H9 (cell line): ENCODE measurements around the gene KIAA0930. TPM values are rescaled to one million over a fixed set of nuclear protein-coding genes. Genes with fewer than 3 reads are reported as not detected.

Experiments
- DNase-seq: peaks from one replicate; pipeline ENCODE4 v3.0.0-alpha.2; 2017
- H2AFZ ChIP-seq: one replicate; pipeline ENCODE4 v1.6.1; 2013; ENCODE audit warnings: mild to moderate bottlenecking, low read length, control low read depth, moderate library complexity
- H2AK5ac ChIP-seq: 2 replicates; pipeline ENCODE4 v1.6.1; 2013; ENCODE audit warnings: low read length, control low read depth, mixed read lengths; ENCODE audit not compliant: insufficient read length
- H2BK120ac ChIP-seq: one replicate; pipeline ENCODE4 v1.6.1; 2013; ENCODE audit warnings: low read depth, mild to moderate bottlenecking, low read length, control low read depth, inconsistent platforms; ENCODE audit not compliant: poor library complexity, severe bottlenecking
- H2BK12ac ChIP-seq: 2 replicates; pipeline ENCODE4 v1.6.1; 2013; ENCODE audit warnings: low read length, control low read depth, mixed read lengths, low read depth; ENCODE audit not compliant: insufficient read length
- H2BK15ac ChIP-seq: 2 replicates; pipeline ENCODE4 v1.6.1; 2013; ENCODE audit warnings: low read depth, low read length, control low read depth
- H2BK20ac ChIP-seq: one replicate; pipeline ENCODE4 v1.6.1; 2013; ENCODE audit warnings: low read depth, mild to moderate bottlenecking, low read length, control low read depth, inconsistent platforms; ENCODE audit not compliant: poor library complexity, severe bottlenecking
- H2BK5ac ChIP-seq: 2 replicates; pipeline ENCODE4 v1.6.1; 2013; ENCODE audit warnings: low read length, control low read depth, mixed read lengths; ENCODE audit not compliant: insufficient read length
- H3K14ac ChIP-seq: 2 replicates; pipeline ENCODE4 v1.6.1; 2013; ENCODE audit warnings: low read length, control low read depth; ENCODE audit not compliant: insufficient read depth
- H3K18ac ChIP-seq: 2 replicates; pipeline ENCODE4 v1.6.1; 2013; ENCODE audit warnings: low read depth, mild to moderate bottlenecking, mixed read lengths, low read length, control low read depth; ENCODE audit not compliant: insufficient read length
- H3K23ac ChIP-seq: 2 replicates; pipeline ENCODE4 v1.6.1; 2013; ENCODE audit warnings: low read length, control low read depth, mixed read lengths, low read depth; ENCODE audit not compliant: insufficient read length
- H3K23me2 ChIP-seq: 2 replicates; pipeline ENCODE4 v1.6.1; 2013; ENCODE audit warnings: low read depth, mild to moderate bottlenecking, mixed read lengths, low read length, control low read depth; ENCODE audit not compliant: insufficient read length, poor library complexity, severe bottlenecking
- H3K27ac ChIP-seq: 2 replicates; pipeline ENCODE4 v1.5.1; 2013; ENCODE audit warnings: low read length, control low read depth, mixed read lengths, low read depth; ENCODE audit not compliant: insufficient read length
- H3K27me3 ChIP-seq: 2 replicates; pipeline ENCODE4 v1.6.1; 2013; ENCODE audit warnings: low read length, control low read depth, inconsistent platforms; ENCODE audit not compliant: insufficient read depth
- H3K4ac ChIP-seq: 2 replicates; pipeline ENCODE4 v1.6.1; 2013; ENCODE audit warnings: low read depth, mild to moderate bottlenecking, control low read depth, inconsistent platforms, low read length, moderate library complexity
- H3K4me1 ChIP-seq: 2 replicates; pipeline ENCODE4 v1.6.1; 2013; ENCODE audit warnings: low read length, control low read depth, inconsistent platforms; ENCODE audit not compliant: insufficient read depth
- H3K4me2 ChIP-seq: 2 replicates; pipeline ENCODE4 v1.6.1; 2013; ENCODE audit warnings: low read length, control low read depth, mixed read lengths; ENCODE audit not compliant: insufficient read length, insufficient read depth
- H3K56ac ChIP-seq: 2 replicates; pipeline ENCODE4 v1.6.1; 2013; ENCODE audit warnings: low read depth, mild to moderate bottlenecking, mixed read lengths, low read length, control low read depth; ENCODE audit not compliant: insufficient read length
- H3K79me1 ChIP-seq: 2 replicates; pipeline ENCODE4 v1.6.1; 2013; ENCODE audit warnings: low read depth, mild to moderate bottlenecking, moderate library complexity, low read length, control low read depth, inconsistent platforms; ENCODE audit not compliant: insufficient read depth, poor library complexity, severe bottlenecking
- H3K79me2 ChIP-seq: 2 replicates; pipeline ENCODE4 v1.6.1; 2013; ENCODE audit warnings: low read length, control low read depth, inconsistent platforms; ENCODE audit not compliant: insufficient read depth
- H3K9ac ChIP-seq: 2 replicates; pipeline ENCODE4 v1.6.1; 2013; ENCODE audit warnings: low read length, control low read depth, mixed read lengths; ENCODE audit not compliant: insufficient read length; ENCODE audit errors: extremely low read depth
- H3K9me3 ChIP-seq: one replicate; pipeline ENCODE4 v1.6.1; 2013; ENCODE audit warnings: low read depth, low read length, inconsistent platforms; ENCODE audit not compliant: control insufficient read depth
- H3T11ph ChIP-seq: one replicate; pipeline ENCODE4 v1.6.1; 2013; ENCODE audit warnings: mild to moderate bottlenecking, low read length, control low read depth, inconsistent platforms
- H4K20me1 ChIP-seq: one replicate; pipeline ENCODE4 v1.6.1; 2013; ENCODE audit not compliant: control insufficient read depth, insufficient read length, insufficient read depth
- H4K5ac ChIP-seq: 2 replicates; pipeline ENCODE4 v1.6.1; 2013; ENCODE audit warnings: low read depth, mild to moderate bottlenecking, mixed read lengths, low read length, control low read depth; ENCODE audit not compliant: insufficient read length
- H4K8ac ChIP-seq: replicated peaks from 2 replicates; pipeline ENCODE4 v1.6.1; 2013; ENCODE audit warnings: low read length, control low read depth, mixed read lengths, low read depth; ENCODE audit not compliant: insufficient read length
- H4K91ac ChIP-seq: 2 replicates; pipeline ENCODE4 v1.6.1; 2013; ENCODE audit warnings: low read depth, mild to moderate bottlenecking, moderate library complexity, mixed read lengths, low read length, control low read depth; ENCODE audit not compliant: insufficient read length
- H3K27ac Mint-ChIP-seq, 3 experiments: 2 replicates in 2 of 3; 3 replicates in 1 of 3; pipeline ENCODE4 v1.8.0; 2020 to 2021; ENCODE audit warnings: mixed read lengths in 3 of 3, mild to moderate bottlenecking in 1 of 3, moderate library complexity in 1 of 3
- H3K27me3 Mint-ChIP-seq: 2 replicates; pipeline ENCODE4 v1.8.0; 2021; ENCODE audit warnings: low read depth, mild to moderate bottlenecking, moderate library complexity, mixed read lengths
- H3K36me3 Mint-ChIP-seq, 3 experiments: 2 replicates in 2 of 3; 3 replicates in 1 of 3; pipeline ENCODE4 v1.8.0; 2020 to 2021; ENCODE audit warnings: low read depth in 3 of 3, mixed read lengths in 3 of 3; ENCODE audit not compliant: insufficient read depth in 1 of 3
- H3K4me1 Mint-ChIP-seq, 2 experiments: 2 replicates each; pipeline ENCODE4 v1.8.0; 2020; ENCODE audit warnings: mixed read lengths in 2 of 2
- H3K4me3 Mint-ChIP-seq, 2 experiments: 2 replicates in 1 of 2; 3 replicates in 1 of 2; pipeline ENCODE4 v1.8.0; 2020 to 2021; ENCODE audit warnings: mild to moderate bottlenecking in 2 of 2, mixed read lengths in 2 of 2, moderate library complexity in 1 of 2
- H3K9me3 Mint-ChIP-seq, 2 experiments: 2 replicates in 1 of 2; 3 replicates in 1 of 2; pipeline ENCODE4 v1.8.0; 2020; ENCODE audit warnings: mild to moderate bottlenecking in 2 of 2, mixed read lengths in 2 of 2, moderate library complexity in 1 of 2
- CTCF ChIP-seq: fragments of 200-600 bp; sonication (generic); conservative IDR thresholded peaks from 3 replicates; pipeline ENCODE4 v1.8.0; 2021; ENCODE audit warnings: antibody characterized with exemption, mild to moderate bottlenecking
- WGBS: extraction: QIAGEN DNeasy Blood & Tissue Kit; methylation state at CpG from one replicate; pipeline ENCODE4 v1.1.7; 2013; ENCODE audit warnings: missing lambda C conversion rate, low lambda C conversion rate, mixed read lengths; ENCODE audit not compliant: insufficient read length; ENCODE audit errors: extremely low coverage; 5-methylcytosine and 5-hydroxymethylcytosine counted together
- total RNA-seq: library from RNA; stranded (reverse); gene quantifications from 2 replicates; pipeline ENCODE4 v1.2.1, GENCODE V29; 2021

The KIAA0930 gene
- total RNA-seq, 1 experiment from 2014 or later: 46.2 TPM

GRCh38 chr22:45205276-45205925, 35.3 kb downstream of the KIAA0930 start:
- Histone ChIP-seq H2BK20ac (no peak overlapping the region), H2BK15ac (no peak overlapping the region), H3K4ac (no peak overlapping the region), H3K9me3 (no peaks in the 10 kb centered on the region), H2AK5ac (no peak overlapping the region), H3K79me2 (no peaks in the 10 kb centered on the region), H4K20me1 (peaks cover 4% of the 10 kb centered on the region), H3K27ac (no peak overlapping the region), H3K23me2 (no peaks in the 10 kb centered on the region), H2AFZ (no peak overlapping the region), H3K14ac (no peak overlapping the region; the same call in 1 of the 2 replicates), H3K27me3 (no peaks in the 10 kb centered on the region), H4K5ac (no peak overlapping the region), H4K8ac (no peak overlapping the region), H2BK120ac (no peak overlapping the region), H3K4me2 (no peak overlapping the region), H2BK12ac (no peak overlapping the region), H3K56ac (no peak overlapping the region), H3K18ac (no peak overlapping the region), H3K23ac (no peak overlapping the region), H3K79me1 (no peaks in the 10 kb centered on the region), H3K4me1 (no peaks in the 10 kb centered on the region), H3K9ac (no peak overlapping the region), H3T11ph (no peak overlapping the region), H2BK5ac (no peak overlapping the region), H4K91ac (no peak overlapping the region)
- Mint-ChIP-seq H3K9me3 (no peaks in the 10 kb centered on the region), H3K4me3 (no peak overlapping the region), H3K27ac (peak overlapping the region in 2 of 3 experiments; percentile 73 to 95; a peak in 2 of 7 replicates), H3K4me1 (peaks cover 13 to 31% of the 10 kb centered on the region in 2 experiments), H3K36me3 (peaks cover 0 to 14% (median 11%) of the 10 kb centered on the region in 3 experiments; a peak in 6 of 7 replicates), H3K27me3 (no peaks in the 10 kb centered on the region; the same call in 1 of the 2 replicates)
- DNase-seq: no peak
- TF ChIP-seq CTCF: no peak
- no CpG with 5 or more reads among the region's 20 CpGs for WGBS
